ENCODE data around the gene PDIK1L. TPM values are rescaled to one million over a fixed set of nuclear protein-coding genes. Genes with fewer than 3 reads are reported as not detected.
"Not testable (repeated sequence)": the region's sequence is repeated elsewhere in the genome, so short reads cannot be mapped to it uniquely, and the experiment has no call there.

PDIK1L gene
- total RNA-seq, 3 donors from 2014 or later (not counting 1 experiment from before 2014, with no cell fraction given): 3.1 to 8.2 (median 8.1) TPM

DNA sequence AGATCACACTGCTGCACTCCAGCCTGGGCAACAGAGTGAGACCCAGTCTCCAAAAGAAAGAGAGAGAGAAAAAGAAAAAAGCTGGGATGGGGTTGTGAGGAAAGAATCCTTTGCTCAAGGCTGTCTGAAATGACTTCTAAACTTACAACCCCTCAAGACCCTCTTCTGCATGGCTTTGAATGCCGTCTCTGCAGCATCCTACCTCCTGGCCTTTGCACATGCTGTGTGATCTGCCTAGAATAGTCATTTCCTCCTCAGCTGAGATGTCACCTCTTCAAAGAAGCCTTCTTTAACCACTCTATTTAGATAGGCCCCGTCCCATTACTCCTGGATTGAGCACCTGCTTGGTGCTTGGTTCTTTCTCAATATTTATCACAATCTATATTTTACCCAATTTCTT lies 26.8 kb upstream of the PDIK1L start:
- Mint-ChIP-seq H3K4me1 (no peaks in the 10 kb centered on the region), H3K9me3 (no peaks in the 10 kb centered on the region), H3K27me3 (ENCODE audit: low read depth in 2 of 2) (peaks cover 12% of the 10 kb centered on the region in 2 donors), H3K27ac (no peak overlapping the region), H3K4me3 (no peak overlapping the region), H3K36me3 (no peaks in the 10 kb centered on the region)
- Histone ChIP-seq H3K9me3 (ENCODE audit: control insufficient read depth, insufficient read depth, low read length) (no peaks in the 10 kb centered on the region), H3K36me3 (ENCODE audit: control insufficient read depth, insufficient read depth, low read length) (no peaks in the 10 kb centered on the region), H3K4me1 (ENCODE audit: control insufficient read depth, insufficient read depth, low read length) (no peaks in the 10 kb centered on the region), H3K27me3 (ENCODE audit: control insufficient read depth, insufficient read depth, low read length) (no peaks in the 10 kb centered on the region), H3K4me3 (ENCODE audit: low read length) (no peak overlapping the region), H3K27ac (ENCODE audit: low read length) (no peak overlapping the region)
- TF ChIP-seq, protein P1, sequence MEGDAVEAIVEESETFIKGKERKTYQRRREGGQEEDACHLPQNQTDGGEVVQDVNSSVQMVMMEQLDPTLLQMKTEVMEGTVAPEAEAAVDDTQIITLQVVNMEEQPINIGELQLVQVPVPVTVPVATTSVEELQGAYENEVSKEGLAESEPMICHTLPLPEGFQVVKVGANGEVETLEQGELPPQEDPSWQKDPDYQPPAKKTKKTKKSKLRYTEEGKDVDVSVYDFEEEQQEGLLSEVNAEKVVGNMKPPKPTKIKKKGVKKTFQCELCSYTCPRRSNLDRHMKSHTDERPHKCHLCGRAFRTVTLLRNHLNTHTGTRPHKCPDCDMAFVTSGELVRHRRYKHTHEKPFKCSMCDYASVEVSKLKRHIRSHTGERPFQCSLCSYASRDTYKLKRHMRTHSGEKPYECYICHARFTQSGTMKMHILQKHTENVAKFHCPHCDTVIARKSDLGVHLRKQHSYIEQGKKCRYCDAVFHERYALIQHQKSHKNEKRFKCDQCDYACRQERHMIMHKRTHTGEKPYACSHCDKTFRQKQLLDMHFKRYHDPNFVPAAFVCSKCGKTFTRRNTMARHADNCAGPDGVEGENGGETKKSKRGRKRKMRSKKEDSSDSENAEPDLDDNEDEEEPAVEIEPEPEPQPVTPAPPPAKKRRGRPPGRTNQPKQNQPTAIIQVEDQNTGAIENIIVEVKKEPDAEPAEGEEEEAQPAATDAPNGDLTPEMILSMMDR (IDR thresholded peaks at IDR 0.05): no peak
- ATAC-seq (no peak), DNase-seq (no peak)
- intact Hi-C loops (cut with micrococcal nuclease): no loop called here
- 74% methylated on average over 2 of the region's 2 CpGs for WGBS (ENCODE audit: insufficient coverage)

DNA sequence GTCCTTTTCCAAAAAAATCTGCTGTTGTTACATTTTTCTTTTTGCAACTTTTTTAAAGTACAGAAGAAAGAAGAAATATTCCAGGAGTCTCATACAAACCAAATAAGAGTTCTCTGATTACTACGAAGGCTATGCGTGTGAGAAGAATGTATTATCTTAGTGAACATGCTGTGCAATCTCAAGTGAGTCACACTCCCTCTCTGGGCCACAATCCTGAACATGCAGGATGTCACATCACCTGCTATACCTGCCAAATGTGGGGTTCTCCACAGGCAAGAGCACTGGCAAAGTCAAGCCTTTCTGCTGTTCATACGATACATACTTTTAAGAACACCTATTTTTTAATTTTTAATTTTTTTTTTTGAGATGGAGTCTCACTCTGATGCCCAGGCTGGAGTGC lies 22.5 kb upstream of the PDIK1L start:
- H3K9me3 ChIP-seq (ENCODE audit: control insufficient read depth, insufficient read depth, low read length): no peaks in the 10 kb centered on the region
- ATAC-seq (no peak), DNase-seq (no peak)
- no CpG with 5 or more reads among the region's 3 CpGs for WGBS (ENCODE audit: insufficient coverage)
- no peak overlapping the region for H3K4me3 ChIP-seq (ENCODE audit: low read length)
- intact Hi-C loops (cut with micrococcal nuclease): no loop called here
- Mint-ChIP-seq H3K4me3 (no peak overlapping the region), H3K27me3 (ENCODE audit: low read depth in 2 of 2) (peaks cover 16 to 40% of the 10 kb centered on the region in 2 donors), H3K36me3 (no peaks in the 10 kb centered on the region), H3K9me3 (no peaks in the 10 kb centered on the region), H3K4me1 (no peaks in the 10 kb centered on the region), H3K27ac (no peak overlapping the region)
- no peaks in the 10 kb centered on the region for H3K4me1 ChIP-seq (ENCODE audit: control insufficient read depth, insufficient read depth, low read length)
- TF ChIP-seq, protein P1 (IDR thresholded peaks at IDR 0.05): no peak
- H3K27me3 ChIP-seq (ENCODE audit: control insufficient read depth, insufficient read depth, low read length): no peaks in the 10 kb centered on the region
- H3K27ac ChIP-seq (ENCODE audit: low read length): no peak overlapping the region
- no peaks in the 10 kb centered on the region for H3K36me3 ChIP-seq (ENCODE audit: control insufficient read depth, insufficient read depth, low read length)

DNA sequence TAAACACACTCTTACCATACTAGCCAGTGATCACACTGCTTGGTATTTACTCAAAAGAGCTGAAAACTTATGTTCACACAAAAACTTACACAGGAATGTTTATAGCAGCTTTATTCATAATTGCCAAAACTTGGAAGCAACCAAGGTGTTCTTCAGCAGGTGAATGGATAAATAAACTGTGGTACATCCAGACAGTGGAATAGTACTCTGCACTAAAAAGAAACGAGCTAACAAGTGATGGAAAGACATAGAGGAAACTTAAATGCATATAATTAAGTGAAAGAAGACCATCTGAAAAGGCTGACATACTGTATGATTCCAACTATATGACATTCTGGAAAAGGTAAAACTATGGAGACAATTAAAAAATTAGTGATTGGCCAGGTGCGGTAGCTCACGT lies 20.7 kb upstream of the PDIK1L start:
- no peaks in the 10 kb centered on the region for H3K4me1 Mint-ChIP-seq
- DNase-seq (no peak), ATAC-seq (no peak)
- Histone ChIP-seq H3K4me3 (ENCODE audit: low read length) (no peak overlapping the region), H3K27ac (ENCODE audit: low read length) (no peak overlapping the region), H3K4me1 (ENCODE audit: control insufficient read depth, insufficient read depth, low read length) (no peaks in the 10 kb centered on the region), H3K36me3 (ENCODE audit: control insufficient read depth, insufficient read depth, low read length) (no peaks in the 10 kb centered on the region), H3K9me3 (ENCODE audit: control insufficient read depth, insufficient read depth, low read length) (no peaks in the 10 kb centered on the region), H3K27me3 (ENCODE audit: control insufficient read depth, insufficient read depth, low read length) (no peaks in the 10 kb centered on the region)
- 78% methylated on average over 3 of the region's 3 CpGs for WGBS (ENCODE audit: insufficient coverage)
- H3K36me3 Mint-ChIP-seq: no peaks in the 10 kb centered on the region
- TF ChIP-seq, protein P1 (IDR thresholded peaks at IDR 0.05): no peak
- H3K27me3 Mint-ChIP-seq (ENCODE audit: low read depth in 2 of 2): peaks cover 9 to 35% of the 10 kb centered on the region in 2 donors
- H3K4me3 Mint-ChIP-seq: no peak overlapping the region
- no peak overlapping the region for H3K27ac Mint-ChIP-seq
- no peaks in the 10 kb centered on the region for H3K9me3 Mint-ChIP-seq
- intact Hi-C loops (cut with micrococcal nuclease): no loop called here

DNA sequence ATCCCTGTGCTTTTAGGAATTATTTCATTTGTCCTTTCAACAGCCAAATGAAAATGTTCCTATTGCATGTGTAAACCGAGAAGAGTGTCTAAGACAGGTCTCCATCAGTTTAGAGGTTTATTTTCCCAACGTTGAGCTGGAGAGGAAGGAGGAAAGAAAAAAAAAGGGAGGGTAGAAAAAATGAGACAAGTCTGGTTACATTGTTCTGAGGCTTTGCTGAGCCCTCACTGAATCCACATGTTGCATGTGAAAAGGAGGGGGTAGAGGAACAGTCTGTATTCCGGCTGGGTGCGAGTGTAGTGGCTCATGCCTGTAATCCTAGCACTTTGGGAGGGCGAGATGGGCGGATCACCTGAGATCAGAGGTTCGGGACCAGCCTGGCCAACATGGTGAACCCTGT lies 19.2 kb upstream of the PDIK1L start:
- intact Hi-C loops (cut with micrococcal nuclease): no loop called here

DNA sequence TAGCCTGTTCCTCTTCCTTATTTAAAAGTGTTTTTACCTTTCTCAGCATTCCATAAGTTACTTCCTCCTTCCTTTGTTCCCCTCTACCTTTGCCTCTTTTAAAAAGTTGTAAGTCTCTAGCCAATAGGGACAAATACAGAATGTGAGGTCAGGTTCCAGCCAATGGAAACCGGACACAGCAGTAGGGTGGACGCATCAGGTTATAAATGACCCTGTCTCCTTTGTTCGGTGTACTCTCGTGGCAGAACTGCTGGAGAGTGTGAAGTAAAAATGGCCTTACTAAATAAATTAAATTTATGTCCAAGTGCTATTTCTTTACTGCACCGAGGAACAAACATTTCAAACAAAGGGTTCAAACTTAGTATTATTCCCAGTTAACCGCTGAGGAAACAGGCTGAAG lies 18.1 kb upstream of the PDIK1L start:
- H3K36me3 Mint-ChIP-seq; H3K4me1 Mint-ChIP-seq; H3K9me3 Mint-ChIP-seq; H3K36me3 ChIP-seq (ENCODE audit: control insufficient read depth, insufficient read depth, low read length); ATAC-seq; H3K4me3 ChIP-seq (ENCODE audit: low read length); H3K27me3 ChIP-seq (ENCODE audit: control insufficient read depth, insufficient read depth, low read length); H3K27ac Mint-ChIP-seq; H3K4me1 ChIP-seq (ENCODE audit: control insufficient read depth, insufficient read depth, low read length); intact Hi-C loops (cut with micrococcal nuclease); H3K9me3 ChIP-seq (ENCODE audit: control insufficient read depth, insufficient read depth, low read length); DNase-seq; H3K27ac ChIP-seq (ENCODE audit: low read length); H3K4me3 Mint-ChIP-seq: not testable (repeated sequence)
- 43% methylated on average over 6 of the region's 6 CpGs for WGBS (ENCODE audit: insufficient coverage)
- peaks cover 9 to 35% of the 10 kb centered on the region in 2 donors for H3K27me3 Mint-ChIP-seq (ENCODE audit: low read depth in 2 of 2)

More for the DNA sequence above, 19.2 kb upstream of the PDIK1L start:
- DNase-seq: no peak
- no peak overlapping the region for H3K27ac Mint-ChIP-seq
- no peak overlapping the region for H3K4me3 ChIP-seq (ENCODE audit: low read length)
- H3K4me3 Mint-ChIP-seq: no peak overlapping the region
- no peaks in the 10 kb centered on the region for H3K36me3 ChIP-seq (ENCODE audit: control insufficient read depth, insufficient read depth, low read length)
- ATAC-seq: no peak
- no peaks in the 10 kb centered on the region for H3K36me3 Mint-ChIP-seq
- no peaks in the 10 kb centered on the region for H3K9me3 Mint-ChIP-seq
- no peak overlapping the region for H3K27ac ChIP-seq (ENCODE audit: low read length)
- H3K27me3 Mint-ChIP-seq (ENCODE audit: low read depth in 2 of 2): peaks cover 9 to 35% of the 10 kb centered on the region in 2 donors
- WGBS (ENCODE audit: insufficient coverage): 73% methylated on average over 7 of the region's 7 CpGs
- H3K4me1 Mint-ChIP-seq: no peaks in the 10 kb centered on the region
- H3K4me1 ChIP-seq (ENCODE audit: control insufficient read depth, insufficient read depth, low read length): no peaks in the 10 kb centered on the region
- TF ChIP-seq, protein P1 (IDR thresholded peaks at IDR 0.05): no peak
- no peaks in the 10 kb centered on the region for H3K27me3 ChIP-seq (ENCODE audit: control insufficient read depth, insufficient read depth, low read length)
- no peaks in the 10 kb centered on the region for H3K9me3 ChIP-seq (ENCODE audit: control insufficient read depth, insufficient read depth, low read length)
